Muscle of arm (tissue), 12 donors: ENCODE data around the gene GLDN. TPM values are rescaled to one million over a fixed set of nuclear protein-coding genes. Genes with fewer than 3 reads are reported as not detected.
"Not testable (repeated sequence)": the region's sequence is repeated elsewhere in the genome, so short reads cannot be mapped to it uniquely, and the experiment has no call there.

Experiments
- DNase-seq: peaks from one replicate; pipeline ENCODE4 v3.0.0-alpha.2; 2013
- polyA plus RNA-seq, 12 donors: library from polyadenylated mRNA; unstranded; fragments of 120-200 nt; gene quantifications; one replicate each; pipeline ENCODE4 v1.2.1, GENCODE V29; 2013; ENCODE audit not compliant: insufficient read length in 12 of 12

The GLDN gene
- polyA plus RNA-seq, 12 donors = 0.18 to 1.1 (median 0.52) TPM; not detected in 2

- DNase-seq = no peak
These were observed 101.9 kb downstream of the GLDN start for GRCh38 chr15:51443282-51443914.

GRCh38 chr15:51444112-51444511 lies 102.7 kb downstream of the GLDN start:
- no peak for DNase-seq

GRCh38 chr15:51444807-51445206 lies 103.4 kb downstream of the GLDN start:
- no peak for DNase-seq

- DNase-seq = not testable (repeated sequence)
These were observed 104.7 kb downstream of the GLDN start for GRCh38 chr15:51446029-51446744.

GRCh38 chr15:51447855-51448621 lies 106.6 kb downstream of the GLDN start:
- no peak for DNase-seq

- no peak for DNase-seq
These were observed 107.4 kb downstream of the GLDN start for GRCh38 chr15:51448622-51449399.

GRCh38 chr15:51450001-51450400 lies 108.5 kb downstream of the GLDN start:
- no peak for DNase-seq

Other genes with a start within 250 kb of the GLDN start
- 1 to 10 TPM in 11 of 12 donors, not detected in 1; 1.6 to 5.8 (median 2.2) TPM for gene TNFAIP8L3, start 246.7 kb upstream of the GLDN start, polyA plus RNA-seq
- 1 to 10 TPM in 2 of 12 donors, under 1 TPM in 8, not detected in 2; 0.38 to 1.5 (median 0.62) TPM for gene CYP19A1, start 3.1 kb upstream of the GLDN start, polyA plus RNA-seq